ENCODE data around the gene ZNHIT1.

DNA sequence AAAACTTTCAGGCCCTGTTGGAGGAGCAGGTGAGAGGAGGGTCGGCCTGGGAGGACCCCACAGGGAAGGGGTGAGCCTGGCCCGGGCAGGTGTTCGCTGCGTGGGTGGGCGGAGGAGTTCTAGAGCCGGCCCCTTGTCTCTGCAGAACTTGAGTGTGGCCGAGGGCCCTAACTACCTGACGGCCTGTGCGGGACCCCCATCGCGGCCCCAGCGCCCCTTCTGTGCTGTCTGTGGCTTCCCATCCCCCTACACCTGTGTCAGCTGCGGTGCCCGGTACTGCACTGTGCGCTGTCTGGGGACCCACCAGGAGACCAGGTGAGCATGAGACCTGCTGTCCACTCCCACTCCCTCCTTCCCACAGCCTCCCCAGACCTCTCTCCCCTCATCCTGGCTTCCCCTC is 5.6 kb downstream of the ZNHIT1 start:
- TF ChIP-seq EP300 (IDR thresholded peaks at IDR 0.05; ENCODE audit: borderline replicate concordance in 1 of 2, low read depth in 1 of 2, low read length in 1 of 2): no peak
- TF ChIP-seq, protein P1, sequence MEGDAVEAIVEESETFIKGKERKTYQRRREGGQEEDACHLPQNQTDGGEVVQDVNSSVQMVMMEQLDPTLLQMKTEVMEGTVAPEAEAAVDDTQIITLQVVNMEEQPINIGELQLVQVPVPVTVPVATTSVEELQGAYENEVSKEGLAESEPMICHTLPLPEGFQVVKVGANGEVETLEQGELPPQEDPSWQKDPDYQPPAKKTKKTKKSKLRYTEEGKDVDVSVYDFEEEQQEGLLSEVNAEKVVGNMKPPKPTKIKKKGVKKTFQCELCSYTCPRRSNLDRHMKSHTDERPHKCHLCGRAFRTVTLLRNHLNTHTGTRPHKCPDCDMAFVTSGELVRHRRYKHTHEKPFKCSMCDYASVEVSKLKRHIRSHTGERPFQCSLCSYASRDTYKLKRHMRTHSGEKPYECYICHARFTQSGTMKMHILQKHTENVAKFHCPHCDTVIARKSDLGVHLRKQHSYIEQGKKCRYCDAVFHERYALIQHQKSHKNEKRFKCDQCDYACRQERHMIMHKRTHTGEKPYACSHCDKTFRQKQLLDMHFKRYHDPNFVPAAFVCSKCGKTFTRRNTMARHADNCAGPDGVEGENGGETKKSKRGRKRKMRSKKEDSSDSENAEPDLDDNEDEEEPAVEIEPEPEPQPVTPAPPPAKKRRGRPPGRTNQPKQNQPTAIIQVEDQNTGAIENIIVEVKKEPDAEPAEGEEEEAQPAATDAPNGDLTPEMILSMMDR (IDR thresholded peaks at IDR 0.05): no peak
- no peak for TF ChIP-seq EZH2phosphoT487 (IDR thresholded peaks at IDR 0.05; ENCODE audit: borderline replicate concordance, low read depth)
- no peak for TF ChIP-seq RFX5 (IDR thresholded peaks at IDR 0.05; ENCODE audit: low read length)
- no peak for TF ChIP-seq RAD21 (IDR thresholded peaks at IDR 0.05; ENCODE audit: low read length)
- no peak for TF ChIP-seq GABPA (IDR thresholded peaks at IDR 0.05; ENCODE audit: low read depth)
- TF ChIP-seq, protein P2, sequence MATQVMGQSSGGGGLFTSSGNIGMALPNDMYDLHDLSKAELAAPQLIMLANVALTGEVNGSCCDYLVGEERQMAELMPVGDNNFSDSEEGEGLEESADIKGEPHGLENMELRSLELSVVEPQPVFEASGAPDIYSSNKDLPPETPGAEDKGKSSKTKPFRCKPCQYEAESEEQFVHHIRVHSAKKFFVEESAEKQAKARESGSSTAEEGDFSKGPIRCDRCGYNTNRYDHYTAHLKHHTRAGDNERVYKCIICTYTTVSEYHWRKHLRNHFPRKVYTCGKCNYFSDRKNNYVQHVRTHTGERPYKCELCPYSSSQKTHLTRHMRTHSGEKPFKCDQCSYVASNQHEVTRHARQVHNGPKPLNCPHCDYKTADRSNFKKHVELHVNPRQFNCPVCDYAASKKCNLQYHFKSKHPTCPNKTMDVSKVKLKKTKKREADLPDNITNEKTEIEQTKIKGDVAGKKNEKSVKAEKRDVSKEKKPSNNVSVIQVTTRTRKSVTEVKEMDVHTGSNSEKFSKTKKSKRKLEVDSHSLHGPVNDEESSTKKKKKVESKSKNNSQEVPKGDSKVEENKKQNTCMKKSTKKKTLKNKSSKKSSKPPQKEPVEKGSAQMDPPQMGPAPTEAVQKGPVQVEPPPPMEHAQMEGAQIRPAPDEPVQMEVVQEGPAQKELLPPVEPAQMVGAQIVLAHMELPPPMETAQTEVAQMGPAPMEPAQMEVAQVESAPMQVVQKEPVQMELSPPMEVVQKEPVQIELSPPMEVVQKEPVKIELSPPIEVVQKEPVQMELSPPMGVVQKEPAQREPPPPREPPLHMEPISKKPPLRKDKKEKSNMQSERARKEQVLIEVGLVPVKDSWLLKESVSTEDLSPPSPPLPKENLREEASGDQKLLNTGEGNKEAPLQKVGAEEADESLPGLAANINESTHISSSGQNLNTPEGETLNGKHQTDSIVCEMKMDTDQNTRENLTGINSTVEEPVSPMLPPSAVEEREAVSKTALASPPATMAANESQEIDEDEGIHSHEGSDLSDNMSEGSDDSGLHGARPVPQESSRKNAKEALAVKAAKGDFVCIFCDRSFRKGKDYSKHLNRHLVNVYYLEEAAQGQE (IDR thresholded peaks at IDR 0.05; ENCODE audit: low read depth, low read length): no peak
- no peak for TF ChIP-seq POLR2AphosphoS5 (IDR thresholded peaks at IDR 0.05; ENCODE audit: low read depth, low read length)
